H1 (cell line): ENCODE data around the gene ZNF106. TPM values are rescaled to one million over a fixed set of nuclear protein-coding genes. Genes with fewer than 3 reads are reported as not detected.

Experiments used
- CTCF ChIA-PET: fragments of 300-600 bp; sonication (Branson Sonifier 250); formaldehyde crosslinking; loops from one replicate; lab custom pipeline; 2021; ENCODE audit not compliant: partially characterized antibody; lab: Charles Lee
- POLR2A ChIA-PET: fragments of 300-600 bp; sonication (Branson Sonifier 250); formaldehyde crosslinking; loops from one replicate; lab custom pipeline; 2021; ENCODE audit warnings: inconsistent platforms; ENCODE audit not compliant: partially characterized antibody; lab: Charles Lee
- DNase-seq, 2 experiments: peaks; one replicate each; pipeline versions ENCODE4 v3.0.0 to v3.0.0-alpha.2; 2010 to 2022; ENCODE audit warnings: low spot score in 2 of 2, low read depth in 1 of 2, mixed read lengths in 1 of 2
- FAIRE-seq: peaks from 2 replicates; lab custom pipeline; 2011; peaks lifted over from hg19 to GRCh38; lab: Jason Lieb, UNC
- H2AFZ ChIP-seq: 2 replicates; pipeline ENCODE4 v1.8.1; 2012; ENCODE audit warnings: low read length, inconsistent platforms
- H2AK5ac ChIP-seq: 2 replicates; pipeline ENCODE4 v1.6.1; 2013; ENCODE audit warnings: low read depth, low read length
- H2BK120ac ChIP-seq: replicated peaks from 2 replicates; pipeline ENCODE3; 2013; ENCODE audit warnings: low read depth, low read length, inconsistent platforms
- H2BK12ac ChIP-seq: 2 replicates; pipeline ENCODE4 v1.6.1; 2013; ENCODE audit warnings: low read depth, low read length
- H2BK15ac ChIP-seq: 2 replicates; pipeline ENCODE4 v1.6.1; 2013; ENCODE audit warnings: low read length
- H2BK20ac ChIP-seq: 2 replicates; pipeline ENCODE4 v1.6.1; 2013; ENCODE audit warnings: low read length
- H2BK5ac ChIP-seq: 2 replicates; pipeline ENCODE4 v1.6.1; 2013; ENCODE audit warnings: low read depth, low read length
- H3K14ac ChIP-seq: 2 replicates; pipeline ENCODE4 v1.6.1; 2013; ENCODE audit warnings: inconsistent platforms; ENCODE audit not compliant: insufficient read length
- H3K18ac ChIP-seq: 2 replicates; pipeline ENCODE4 v1.6.1; 2013; ENCODE audit warnings: low read length; ENCODE audit errors: extremely low read depth
- H3K23ac ChIP-seq: 2 replicates; pipeline ENCODE4 v1.6.1; 2013; ENCODE audit warnings: inconsistent platforms; ENCODE audit not compliant: insufficient read length
- H3K23me2 ChIP-seq: 2 replicates; pipeline ENCODE4 v1.6.1; 2013; ENCODE audit warnings: low read depth, low read length
- H3K27ac ChIP-seq: 2 replicates; pipeline ENCODE4 v1.6.1; 2011; ENCODE audit warnings: low read depth, low read length, inconsistent platforms
- H3K27me3 ChIP-seq, 4 experiments: replicated peaks in 1 of 4; 1 replicate in 1 of 4; 2 replicates in 3 of 4; pipeline versions ENCODE4 v1.6.1 to v1.8.1; 2011 to 2013; ENCODE audit warnings: low read length in 3 of 4, mild to moderate bottlenecking in 3 of 4, inconsistent platforms in 2 of 4, mixed read lengths in 2 of 4, moderate library complexity in 1 of 4; ENCODE audit not compliant: control insufficient read depth in 3 of 4, insufficient read depth in 3 of 4; ENCODE audit errors: extremely low read depth in 1 of 4
- H3K36me3 ChIP-seq, 4 experiments: 2 replicates each; pipeline versions ENCODE4 v1.6.1 to v1.8.1; 2011 to 2013; ENCODE audit warnings: mild to moderate bottlenecking in 4 of 4, low read length in 3 of 4, moderate library complexity in 2 of 4, control low read depth in 1 of 4, inconsistent platforms in 1 of 4; ENCODE audit not compliant: insufficient read depth in 4 of 4, control insufficient read depth in 2 of 4
- H3K4ac ChIP-seq: replicated peaks from 2 replicates; pipeline ENCODE3; 2013; ENCODE audit warnings: low read length, low read depth, mixed read lengths, inconsistent platforms; ENCODE audit not compliant: insufficient read length
- H3K4me1 ChIP-seq, 4 experiments: replicated peaks in 1 of 4; 1 replicate in 1 of 4; 2 replicates in 3 of 4; pipeline versions ENCODE4 v1.6.1 to v1.8.1; 2011 to 2013; ENCODE audit warnings: low read length in 3 of 4, inconsistent platforms in 2 of 4, mixed read lengths in 1 of 4; ENCODE audit not compliant: insufficient read depth in 4 of 4, control insufficient read depth in 3 of 4
- H3K4me2 ChIP-seq, 2 experiments: 2 replicates each; pipeline versions ENCODE4 v1.6.1 to v1.8.1; 2011 to 2013; ENCODE audit warnings: low read depth in 2 of 2, low read length in 2 of 2, control low read depth in 1 of 2, inconsistent platforms in 1 of 2, mild to moderate bottlenecking in 1 of 2; ENCODE audit not compliant: insufficient read depth in 1 of 2
- H3K4me3 ChIP-seq, 4 experiments: fragments of 200-600, 300-600 bp in 1 of 4; sonication (generic), shearing (Covaris generic), sonication (Bioruptor Twin) in 1 of 4; 2 replicates each; pipeline versions ENCODE4 v1.5.1 to v1.8.1; 2011 to 2016; ENCODE audit warnings: low read length in 4 of 4, low read depth in 3 of 4, control low read depth in 2 of 4, inconsistent platforms in 2 of 4, mild to moderate bottlenecking in 2 of 4, mixed read lengths in 1 of 4, moderate library complexity in 1 of 4; ENCODE audit not compliant: insufficient read depth in 2 of 4; ENCODE audit errors: extremely low read depth in 1 of 4
- H3K56ac ChIP-seq: replicated peaks from 2 replicates; pipeline ENCODE3; 2013; ENCODE audit warnings: low read depth, mild to moderate bottlenecking, mixed read lengths, low read length, inconsistent platforms; ENCODE audit not compliant: insufficient read length
- H3K79me1 ChIP-seq: 2 replicates; pipeline ENCODE4 v1.6.1; 2013; ENCODE audit warnings: low read depth, low read length, control low read depth
- H3K79me2 ChIP-seq, 2 experiments: 2 replicates each; pipeline versions ENCODE4 v1.6.1 to v1.8.1; 2012 to 2013; ENCODE audit warnings: low read length in 2 of 2, mild to moderate bottlenecking in 2 of 2, inconsistent platforms in 1 of 2; ENCODE audit not compliant: insufficient read depth in 2 of 2, control insufficient read depth in 1 of 2
- H3K9ac ChIP-seq, 4 experiments: replicated peaks in 1 of 4; 1 replicate in 1 of 4; 2 replicates in 3 of 4; pipeline versions ENCODE4 v1.6.1 to v1.8.1; 2011 to 2013; ENCODE audit warnings: low read depth in 3 of 4, low read length in 3 of 4, control low read depth in 2 of 4, mild to moderate bottlenecking in 2 of 4, moderate library complexity in 2 of 4, inconsistent platforms in 1 of 4; ENCODE audit errors: extremely low read depth in 1 of 4
- H3K9me3 ChIP-seq, 2 experiments: 2 replicates each; pipeline versions ENCODE4 v1.6.1 to v1.8.1; 2012 to 2013; ENCODE audit warnings: mild to moderate bottlenecking in 2 of 2, moderate library complexity in 2 of 2, control low read depth in 1 of 2, inconsistent platforms in 1 of 2, low read depth in 1 of 2, low read length in 1 of 2, mixed read lengths in 1 of 2; ENCODE audit not compliant: insufficient read depth in 2 of 2
- H4K20me1 ChIP-seq, 2 experiments: replicated peaks in 1 of 2; 2 replicates each; pipeline versions ENCODE3 to v1.8.1; 2011 to 2013; ENCODE audit warnings: inconsistent platforms in 2 of 2, low read length in 2 of 2, mild to moderate bottlenecking in 1 of 2; ENCODE audit not compliant: insufficient read depth in 2 of 2, control insufficient read depth in 1 of 2
- H4K5ac ChIP-seq: 2 replicates; pipeline ENCODE4 v1.6.1; 2013; ENCODE audit warnings: low read length, low read depth, mixed read lengths, inconsistent platforms; ENCODE audit not compliant: insufficient read length
- H4K8ac ChIP-seq: 2 replicates; pipeline ENCODE4 v1.8.0; 2013; ENCODE audit warnings: mild to moderate bottlenecking, moderate library complexity, low read length, inconsistent platforms; ENCODE audit not compliant: insufficient read depth; ENCODE audit errors: extremely low read depth
- H4K91ac ChIP-seq: replicated peaks from 2 replicates; pipeline ENCODE3; 2013; ENCODE audit warnings: low read length, mixed read lengths, inconsistent platforms; ENCODE audit not compliant: insufficient read length
- BACH1 ChIP-seq: IDR thresholded peaks from 2 replicates; pipeline ENCODE4 v1.6.1; 2012; ENCODE audit warnings: low read length, improper control_type of control experiment
- CEBPB ChIP-seq: IDR thresholded peaks from 2 replicates; pipeline ENCODE4 v1.6.1; 2012; ENCODE audit warnings: low read depth, low read length
- EP300 ChIP-seq, 2 experiments: IDR thresholded peaks; 1 replicate in 1 of 2; 2 replicates in 1 of 2; pipeline ENCODE4 v1.6.1; 2011 to 2012; ENCODE audit warnings: low read depth in 2 of 2, low read length in 2 of 2, mild to moderate bottlenecking in 2 of 2, borderline replicate concordance in 1 of 2, inconsistent platforms in 1 of 2, moderate library complexity in 1 of 2
- EZH2 ChIP-seq: fragments of 200-600 bp; sonication (generic); IDR thresholded peaks from 2 replicates; pipeline ENCODE4 v1.7.1; 2012; ENCODE audit warnings: low read depth, mild to moderate bottlenecking, moderate library complexity, low read length, inconsistent platforms; ENCODE audit not compliant: severe bottlenecking
- KDM1A ChIP-seq: fragments of 200-600, 300-600 bp; sonication (generic); IDR thresholded peaks from 2 replicates; pipeline ENCODE4 v1.7.1; 2016; ENCODE audit warnings: mild to moderate bottlenecking, low read length, borderline replicate concordance
- RBBP5 ChIP-seq: IDR thresholded peaks from 2 replicates; pipeline ENCODE4 v1.7.1; 2012; ENCODE audit warnings: low read depth, mild to moderate bottlenecking, inconsistent platforms, low read length, moderate library complexity, borderline replicate concordance
- RFX5 ChIP-seq: IDR thresholded peaks from 2 replicates; pipeline ENCODE4 v1.6.1; 2011; ENCODE audit warnings: low read depth, low read length, improper control_type of control experiment, borderline replicate concordance
- TAF7 ChIP-seq: optimal IDR thresholded peaks from 2 replicates; pipeline ENCODE3; 2011; ENCODE audit warnings: low read depth, mild to moderate bottlenecking, inconsistent platforms, low read length, moderate library complexity, borderline replicate concordance
- WGBS, 2 experiments: shearing (Covaris generic) in 1 of 2; methylation state at CpG; one replicate each; pipeline versions ENCODE4 v1.1.6 to v1.1.7; 2013 to 2015; ENCODE audit warnings: low lambda C conversion rate in 2 of 2, mixed read lengths in 2 of 2, inconsistent platforms in 1 of 2, low coverage in 1 of 2, missing lambda C conversion rate in 1 of 2; ENCODE audit not compliant: insufficient replicate concordance in 2 of 2, insufficient coverage in 1 of 2, insufficient read length in 1 of 2; ENCODE audit errors: extremely low coverage in 1 of 2, missing lambda C conversion rate in 1 of 2; 5-methylcytosine and 5-hydroxymethylcytosine counted together
- polyA plus RNA-seq, 7 experiments: library from polyadenylated mRNA; depleted of rRNA in 3 of 7; stranded (reverse) in 5 of 7; unstranded in 2 of 7; fragments of >200 nt in 5 of 7; fragments of 200-250 nt in 2 of 7; gene quantifications; 1 replicate in 5 of 7; 2 replicates in 1 of 7; 4 replicates in 1 of 7; pipeline versions ENCODE4 v1.2.1 to v1.2.3, GENCODE V29; 2011 to 2013; ENCODE audit warnings: missing spikeins in 2 of 7, mixed read lengths in 2 of 7
- total RNA-seq: library from RNA; stranded (reverse); fragmentation: NEBNext Ultra II Directional; extraction: Animal tissue kit (Norgen Biotek cat#: 25700); gene quantifications from 2 replicates; pipeline ENCODE4 v1.2.1, GENCODE V29; 2021
- TF ChIP-seq, protein P1 (sequence below), 3 experiments: IDR thresholded peaks; 1 replicate in 2 of 3; 2 replicates in 1 of 3; pipeline versions ENCODE4 v1.5.1 to v1.6.1; 2011; ENCODE audit warnings: low read length in 3 of 3, mild to moderate bottlenecking in 3 of 3, inconsistent platforms in 2 of 3, low read depth in 1 of 3, moderate library complexity in 1 of 3; ENCODE audit not compliant: insufficient read depth in 1 of 3; ENCODE audit errors: control extremely low read depth in 1 of 3

Gene ZNF106
- total and polyA plus RNA-seq, 2 of the 8 experiments (the other 6 are each of a cell fraction or from before 2014, with no cell fraction given), result 18.2 to 62.0 TPM

DNA sequence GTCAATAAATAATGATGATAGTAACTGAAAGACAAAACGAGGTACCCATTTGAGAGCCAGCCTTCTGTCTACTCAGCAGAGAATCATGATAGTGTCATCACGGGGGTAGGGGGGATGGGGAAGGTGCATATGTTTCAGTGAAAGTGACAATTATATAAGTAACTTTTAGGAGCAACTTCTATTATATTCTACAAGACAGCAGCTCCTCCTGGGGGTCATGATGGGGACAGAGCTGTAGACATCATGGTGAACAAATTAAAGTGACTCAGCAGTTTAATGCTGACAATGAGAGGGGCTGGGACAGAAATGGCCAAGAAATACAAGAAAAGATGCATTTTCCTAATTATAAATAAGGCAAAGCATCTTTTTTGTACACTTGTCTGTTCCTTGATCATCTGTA lies 119.8 kb downstream of the ZNF106 start:
- H2AFZ ChIP-seq, result no peak overlapping the region
- H3K9me3 ChIP-seq, result peaks cover 2 to 4% of the 10 kb centered on the region in 2 experiments; a peak in 3 of 4 replicates
- no peak for DNase-seq
- no peak overlapping the region for H2BK120ac ChIP-seq
- H3K4me1 ChIP-seq, result no peaks in the 10 kb centered on the region
- H3K4me2 ChIP-seq, result no peak overlapping the region
- H3K4ac ChIP-seq, result no peak overlapping the region
- no peak overlapping the region for H3K9ac ChIP-seq
- H4K5ac ChIP-seq, result no peak overlapping the region
- no peak overlapping the region for H4K91ac ChIP-seq
- H3K27me3 ChIP-seq, result 0 out of 7 replicates have a peak, but pooled peaks cover 0 to 2% (median 0%) of the 10 kb centered on the region in 4 experiments
- no peaks in the 10 kb centered on the region for H3K79me2 ChIP-seq
- H4K8ac ChIP-seq, result no peak overlapping the region
- no peak overlapping the region for H2BK15ac ChIP-seq
- no peak overlapping the region for H3K27ac ChIP-seq
- H3K56ac ChIP-seq, result no peak overlapping the region
- FAIRE-seq, result no peak
- ChIA-PET POLR2A (no interaction called here), CTCF (interaction anchor here (0.6 to 1.5 kb wide), 2 partner anchors 51 to 100 kb away, joined by 3 to 4 read pairs; no protein-coding TSS in a partner anchor)
- no peaks in the 10 kb centered on the region for H3K36me3 ChIP-seq
- no peak overlapping the region for H2BK5ac ChIP-seq
- H3K23ac ChIP-seq, result no peak overlapping the region
- WGBS, 2 experiments, result 82% methylated on average over 2 of the region's 2 CpGs; no CpG with 5 or more reads in 1 of the 2 experiments
- no peak overlapping the region for H3K18ac ChIP-seq
- no peaks in the 10 kb centered on the region for H3K23me2 ChIP-seq
- H2BK12ac ChIP-seq, result no peak overlapping the region
- H3K79me1 ChIP-seq, result no peaks in the 10 kb centered on the region
- H2AK5ac ChIP-seq, result no peak overlapping the region
- H3K4me3 ChIP-seq, result no peak overlapping the region
- H4K20me1 ChIP-seq, result no peaks in the 10 kb centered on the region
- no peak overlapping the region for H2BK20ac ChIP-seq
- H3K14ac ChIP-seq, result no peak overlapping the region
- TF ChIP-seq CEBPB (no peak), EP300 (IDR thresholded peaks at IDR 0.05; ENCODE audit: borderline replicate concordance in 1 of 2, low read depth in 2 of 2, low read length in 2 of 2) (no peak), BACH1 (peak; percentile 95), RFX5 (no peak), TAF7 (no peak), KDM1A (no peak), EZH2 (no peak), RBBP5 (no peak)
- TF ChIP-seq, protein P1, sequence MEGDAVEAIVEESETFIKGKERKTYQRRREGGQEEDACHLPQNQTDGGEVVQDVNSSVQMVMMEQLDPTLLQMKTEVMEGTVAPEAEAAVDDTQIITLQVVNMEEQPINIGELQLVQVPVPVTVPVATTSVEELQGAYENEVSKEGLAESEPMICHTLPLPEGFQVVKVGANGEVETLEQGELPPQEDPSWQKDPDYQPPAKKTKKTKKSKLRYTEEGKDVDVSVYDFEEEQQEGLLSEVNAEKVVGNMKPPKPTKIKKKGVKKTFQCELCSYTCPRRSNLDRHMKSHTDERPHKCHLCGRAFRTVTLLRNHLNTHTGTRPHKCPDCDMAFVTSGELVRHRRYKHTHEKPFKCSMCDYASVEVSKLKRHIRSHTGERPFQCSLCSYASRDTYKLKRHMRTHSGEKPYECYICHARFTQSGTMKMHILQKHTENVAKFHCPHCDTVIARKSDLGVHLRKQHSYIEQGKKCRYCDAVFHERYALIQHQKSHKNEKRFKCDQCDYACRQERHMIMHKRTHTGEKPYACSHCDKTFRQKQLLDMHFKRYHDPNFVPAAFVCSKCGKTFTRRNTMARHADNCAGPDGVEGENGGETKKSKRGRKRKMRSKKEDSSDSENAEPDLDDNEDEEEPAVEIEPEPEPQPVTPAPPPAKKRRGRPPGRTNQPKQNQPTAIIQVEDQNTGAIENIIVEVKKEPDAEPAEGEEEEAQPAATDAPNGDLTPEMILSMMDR (IDR thresholded peaks at IDR 0.05; ENCODE audit: control extremely low read depth in 1 of 3, insufficient read depth in 1 of 3, low read depth in 1 of 3, low read length in 3 of 3), result no peak
